Tibial nerve (tissue), 4 donors: Measurements from ENCODE around the gene PLCL2. TPM values are rescaled to one million over a fixed set of nuclear protein-coding genes. Genes with fewer than 3 reads are reported as not detected.

ENCODE experiments used
- DNase-seq, 2 donors: peaks; one replicate each; pipeline ENCODE4 v3.0.0-alpha.2; 2019; ENCODE audit warnings: low spot score in 2 of 2
- H3K27ac ChIP-seq, 4 donors: fragments of 200-600 bp; sonication (generic) in 3 of 4; one replicate each; pipeline ENCODE4 v1.5.1; 2017 to 2019; ENCODE audit warnings: mild to moderate bottlenecking in 1 of 4
- H3K27me3 ChIP-seq, 2 donors: fragments of 200-600 bp; sonication (generic) in 1 of 2; one replicate each; pipeline versions ENCODE4 v1.5.1 to v1.6.0; 2017 to 2019
- H3K36me3 ChIP-seq, 3 donors: fragments of 200-600 bp; sonication (generic); one replicate each; pipeline ENCODE4 v1.5.1; 2018 to 2019
- H3K4me1 ChIP-seq, 4 donors: fragments of 200-600 bp; sonication (generic) in 3 of 4; one replicate each; pipeline ENCODE4 v1.5.1; 2017 to 2019
- H3K4me3 ChIP-seq, 4 donors: fragments of 200-600 bp; sonication (generic) in 3 of 4; one replicate each; pipeline ENCODE4 v1.5.1; 2017 to 2019; ENCODE audit warnings: mild to moderate bottlenecking in 1 of 4, moderate library complexity in 1 of 4
- H3K9me3 ChIP-seq, 4 donors: fragments of 200-600 bp; sonication (generic) in 3 of 4; one replicate each; pipeline ENCODE4 v1.5.1; 2017 to 2019
- EP300 ChIP-seq, 2 donors: sonication (generic); formaldehyde crosslinking; IDR thresholded peaks; one replicate each; pipeline ENCODE4 v1.6.1; 2017; ENCODE audit warnings: antibody characterized with exemption in 2 of 2, mild to moderate bottlenecking in 1 of 2
- POLR2A ChIP-seq, 2 donors: fragments of 450-650 bp; IDR thresholded peaks; one replicate each; pipeline ENCODE4 v1.6.1; 2017; ENCODE audit warnings: antibody characterized with exemption in 2 of 2, mild to moderate bottlenecking in 2 of 2, moderate library complexity in 2 of 2
- WGBS, 2 donors: methylation state at CpG; one replicate each; pipeline ENCODE4 v1.1.5; 2018; 5-methylcytosine and 5-hydroxymethylcytosine counted together
- total RNA-seq, 4 donors: library from RNA; depleted of rRNA; stranded (reverse); fragments of >200 nt; gene quantifications; one replicate each; pipeline ENCODE4 v1.1.0, GENCODE V29; 2016
- TF ChIP-seq, protein P1 (sequence below), 5 experiments: fragments of 200-600 bp in 3 of 5; fragments of 450-650 bp in 2 of 5; sonication (generic) in 3 of 5; IDR thresholded peaks; one replicate each; pipeline ENCODE4 v1.5.1; 2016 to 2019; ENCODE audit warnings: antibody characterized with exemption in 5 of 5, mild to moderate bottlenecking in 3 of 5, moderate library complexity in 2 of 5

The PLCL2 gene
- total RNA-seq, 4 donors from 2014 or later, result 17.7 to 39.3 (median 29.0) TPM

- Histone ChIP-seq H3K27me3 (no peaks in the 10 kb centered on the region), H3K27ac (no peak overlapping the region), H3K4me3 (no peak overlapping the region), H3K4me1 (peaks cover 0 to 3% (median 0%) of the 10 kb centered on the region in 4 donors), H3K36me3 (no peaks in the 10 kb centered on the region), H3K9me3 (peaks cover 0 to 5% (median 0%) of the 10 kb centered on the region in 4 donors)
- DNase-seq, result no peak
- 23 to 49% methylated on average over 3 of the region's 3 CpGs for WGBS, 2 donors
- no peak for TF ChIP-seq POLR2A (IDR thresholded peaks at IDR 0.05)
- TF ChIP-seq EP300 (IDR thresholded peaks at IDR 0.05), result no peak
These were observed 18.2 kb upstream of the PLCL2 start for GRCh38 chr3:16866571-16866970.

DNA sequence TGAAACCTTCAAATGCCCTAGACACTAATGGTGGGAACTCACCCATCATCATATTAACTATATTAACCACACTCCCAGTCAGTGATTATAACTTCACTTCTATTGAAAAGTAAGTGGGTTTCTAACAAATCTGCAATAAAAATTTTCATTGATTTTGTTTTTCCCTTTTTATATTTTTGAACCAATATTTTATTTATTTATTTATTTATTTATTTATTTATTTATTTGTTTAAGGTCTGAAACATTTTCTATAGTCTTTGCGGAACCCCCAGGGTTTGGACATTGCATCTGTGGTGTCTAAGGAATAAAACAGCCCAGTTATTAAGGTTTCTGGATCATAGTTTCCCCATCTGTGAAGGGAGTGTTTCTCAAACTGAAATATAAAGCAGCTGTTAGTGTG lies 16.2 kb upstream of the PLCL2 start:
- no peaks in the 10 kb centered on the region for H3K9me3 ChIP-seq
- no peak overlapping the region for H3K27ac ChIP-seq
- peaks cover 0 to 3% (median 0%) of the 10 kb centered on the region in 4 donors for H3K4me1 ChIP-seq
- no peaks in the 10 kb centered on the region for H3K27me3 ChIP-seq
- DNase-seq, result no peak
- WGBS, 2 donors, result 94 to 95% methylated on average over 1 of the region's 1 CpG
- no peak overlapping the region for H3K4me3 ChIP-seq
- TF ChIP-seq EP300 (IDR thresholded peaks at IDR 0.05) (no peak), POLR2A (IDR thresholded peaks at IDR 0.05) (no peak)
- TF ChIP-seq, protein P1, sequence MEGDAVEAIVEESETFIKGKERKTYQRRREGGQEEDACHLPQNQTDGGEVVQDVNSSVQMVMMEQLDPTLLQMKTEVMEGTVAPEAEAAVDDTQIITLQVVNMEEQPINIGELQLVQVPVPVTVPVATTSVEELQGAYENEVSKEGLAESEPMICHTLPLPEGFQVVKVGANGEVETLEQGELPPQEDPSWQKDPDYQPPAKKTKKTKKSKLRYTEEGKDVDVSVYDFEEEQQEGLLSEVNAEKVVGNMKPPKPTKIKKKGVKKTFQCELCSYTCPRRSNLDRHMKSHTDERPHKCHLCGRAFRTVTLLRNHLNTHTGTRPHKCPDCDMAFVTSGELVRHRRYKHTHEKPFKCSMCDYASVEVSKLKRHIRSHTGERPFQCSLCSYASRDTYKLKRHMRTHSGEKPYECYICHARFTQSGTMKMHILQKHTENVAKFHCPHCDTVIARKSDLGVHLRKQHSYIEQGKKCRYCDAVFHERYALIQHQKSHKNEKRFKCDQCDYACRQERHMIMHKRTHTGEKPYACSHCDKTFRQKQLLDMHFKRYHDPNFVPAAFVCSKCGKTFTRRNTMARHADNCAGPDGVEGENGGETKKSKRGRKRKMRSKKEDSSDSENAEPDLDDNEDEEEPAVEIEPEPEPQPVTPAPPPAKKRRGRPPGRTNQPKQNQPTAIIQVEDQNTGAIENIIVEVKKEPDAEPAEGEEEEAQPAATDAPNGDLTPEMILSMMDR (IDR thresholded peaks at IDR 0.05), result no peak
- H3K36me3 ChIP-seq, result no peaks in the 10 kb centered on the region

GRCh38 chr3:16869261-16870005 lies 15.3 kb upstream of the PLCL2 start:
- Histone ChIP-seq H3K36me3 (no peaks in the 10 kb centered on the region), H3K4me1 (peaks cover 0 to 3% (median 0%) of the 10 kb centered on the region in 4 donors), H3K4me3 (no peak overlapping the region), H3K27me3 (no peaks in the 10 kb centered on the region), H3K9me3 (no peaks in the 10 kb centered on the region), H3K27ac (no peak overlapping the region)
- DNase-seq, result no peak
- 46 to 47% methylated on average over 2 of the region's 2 CpGs for WGBS, 2 donors
- TF ChIP-seq EP300 (IDR thresholded peaks at IDR 0.05) (no peak), POLR2A (IDR thresholded peaks at IDR 0.05) (no peak)
- TF ChIP-seq, protein P1 (IDR thresholded peaks at IDR 0.05), result no peak

DNA sequence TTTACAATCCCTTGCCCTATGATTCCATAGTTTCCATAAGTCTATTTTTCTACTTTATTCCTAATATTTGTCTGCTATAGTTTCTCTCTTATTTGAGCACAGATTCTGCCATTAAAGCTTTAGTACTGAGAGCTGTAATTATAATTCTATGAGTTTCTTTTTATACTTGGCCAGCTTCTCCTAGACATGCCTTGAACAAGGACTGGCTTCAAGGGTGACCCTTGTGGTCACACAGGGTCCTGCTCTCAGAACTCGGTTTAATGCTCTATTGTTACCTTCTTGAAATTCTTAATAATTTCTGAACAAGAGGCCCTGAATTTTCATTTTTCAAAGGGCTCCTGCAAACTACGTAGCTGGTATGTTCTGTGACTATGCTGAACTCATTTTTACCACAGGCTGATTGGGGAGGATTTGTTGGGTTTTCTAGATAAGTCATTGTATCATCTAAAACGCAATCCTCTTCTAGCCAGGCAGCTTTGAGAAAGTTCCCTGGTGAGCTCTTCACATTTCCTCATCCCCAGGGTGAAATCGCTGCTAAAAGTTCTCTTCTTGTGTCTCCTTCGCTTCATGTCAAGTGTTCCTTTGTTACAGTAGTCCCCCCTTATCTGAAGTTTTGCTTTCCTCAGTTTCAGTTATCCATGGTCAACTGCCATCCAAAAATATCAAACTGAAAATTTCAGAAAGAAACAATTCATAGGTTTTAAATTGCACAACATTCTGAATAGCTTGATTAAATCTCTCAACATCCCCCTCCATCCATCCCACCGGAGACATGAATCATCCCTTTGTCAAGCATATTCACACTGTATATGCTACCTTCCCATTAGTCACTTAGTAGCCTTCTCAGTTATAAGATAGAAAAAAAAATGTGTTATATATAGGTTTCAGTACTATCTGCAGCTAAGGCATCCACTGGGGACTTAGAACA lies 12.6 kb upstream of the PLCL2 start:
- Histone ChIP-seq H3K4me3 (no peak overlapping the region), H3K9me3 (no peaks in the 10 kb centered on the region), H3K4me1 (no peaks in the 10 kb centered on the region), H3K27ac (no peak overlapping the region), H3K27me3 (no peaks in the 10 kb centered on the region), H3K36me3 (no peaks in the 10 kb centered on the region)
- no peak for TF ChIP-seq POLR2A (IDR thresholded peaks at IDR 0.05)
- TF ChIP-seq EP300 (IDR thresholded peaks at IDR 0.05), result no peak
- TF ChIP-seq, protein P1 (IDR thresholded peaks at IDR 0.05), result no peak
- no peak for DNase-seq
- WGBS, 2 donors, result 52 to 53% methylated on average over 6 of the region's 6 CpGs

DNA sequence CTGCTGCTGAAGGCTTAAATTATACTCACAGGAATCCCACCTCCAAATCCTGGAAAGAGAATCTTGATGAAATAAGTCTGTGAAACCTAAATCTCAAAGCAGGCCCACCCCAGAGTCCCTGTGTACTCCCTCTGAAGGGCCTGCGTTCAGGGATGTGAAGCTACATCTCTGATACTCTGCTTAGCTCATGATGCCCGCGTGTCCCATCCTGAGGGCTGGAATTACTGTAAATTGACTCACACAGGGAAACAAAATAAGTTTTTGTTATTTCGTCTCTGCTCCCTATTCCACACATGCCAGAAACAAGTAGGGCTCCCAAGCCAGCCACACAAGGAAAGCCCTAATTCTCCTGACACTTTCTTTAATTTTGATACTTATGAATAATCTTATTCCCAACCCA lies 10.9 kb upstream of the PLCL2 start:
- DNase-seq, result no peak
- Histone ChIP-seq H3K9me3 (no peaks in the 10 kb centered on the region), H3K4me1 (no peaks in the 10 kb centered on the region), H3K27ac (no peak overlapping the region), H3K4me3 (no peak overlapping the region), H3K27me3 (no peaks in the 10 kb centered on the region), H3K36me3 (no peaks in the 10 kb centered on the region)
- WGBS, 2 donors, result 71 to 81% methylated on average over 4 of the region's 4 CpGs
- TF ChIP-seq POLR2A (IDR thresholded peaks at IDR 0.05), result no peak
- no peak for TF ChIP-seq EP300 (IDR thresholded peaks at IDR 0.05)
- TF ChIP-seq, protein P1 (IDR thresholded peaks at IDR 0.05), result no peak
